T-helper 17 cell (primary cell): ENCODE results near the gene AOC1. TPM values are rescaled to one million over a fixed set of nuclear protein-coding genes. Genes with fewer than 3 reads are reported as not detected.

Source experiments
- ATAC-seq: fragments of 150-1000 bp; cut with Tn5 transposase; 2 replicates; pipeline ENCODE4 v1.10.0; 2021; ENCODE audit warnings: mild to moderate bottlenecking, moderate library complexity
- DNase-seq, 3 donors: peaks; one replicate each; pipeline versions ENCODE4 v3.0.0 to v3.0.0-alpha.2; 2020 to 2021
- H3K9me3 ChIP-seq: one replicate; pipeline ENCODE4 v1.7.0; 2013; ENCODE audit warnings: low read length, mild to moderate bottlenecking; ENCODE audit not compliant: control insufficient read depth, poor library complexity, severe bottlenecking
- H3K27ac Mint-ChIP-seq: one replicate; pipeline ENCODE4 v1.8.0; 2022; ENCODE audit warnings: mild to moderate bottlenecking, moderate library complexity, mixed read lengths
- H3K27me3 Mint-ChIP-seq: one replicate; pipeline ENCODE4 v1.8.0; 2022; ENCODE audit warnings: mixed read lengths
- H3K36me3 Mint-ChIP-seq: one replicate; pipeline ENCODE4 v1.8.0; 2022; ENCODE audit warnings: low read depth, mixed read lengths
- H3K4me1 Mint-ChIP-seq: one replicate; pipeline ENCODE4 v1.8.0; 2022; ENCODE audit warnings: mild to moderate bottlenecking, mixed read lengths
- H3K4me3 Mint-ChIP-seq: one replicate; pipeline ENCODE4 v1.8.0; 2022; ENCODE audit warnings: mild to moderate bottlenecking, moderate library complexity, mixed read lengths
- total RNA-seq, 4 donors: library from RNA in 2 of 4; stranded (reverse) in 2 of 4; gene quantifications; one replicate each; pipeline ENCODE4 v1.2.3 and lab custom pipeline; 2022 to 2026

AOC1 gene
- total RNA-seq, 2 donors from 2014 or later = not detected

DNA sequence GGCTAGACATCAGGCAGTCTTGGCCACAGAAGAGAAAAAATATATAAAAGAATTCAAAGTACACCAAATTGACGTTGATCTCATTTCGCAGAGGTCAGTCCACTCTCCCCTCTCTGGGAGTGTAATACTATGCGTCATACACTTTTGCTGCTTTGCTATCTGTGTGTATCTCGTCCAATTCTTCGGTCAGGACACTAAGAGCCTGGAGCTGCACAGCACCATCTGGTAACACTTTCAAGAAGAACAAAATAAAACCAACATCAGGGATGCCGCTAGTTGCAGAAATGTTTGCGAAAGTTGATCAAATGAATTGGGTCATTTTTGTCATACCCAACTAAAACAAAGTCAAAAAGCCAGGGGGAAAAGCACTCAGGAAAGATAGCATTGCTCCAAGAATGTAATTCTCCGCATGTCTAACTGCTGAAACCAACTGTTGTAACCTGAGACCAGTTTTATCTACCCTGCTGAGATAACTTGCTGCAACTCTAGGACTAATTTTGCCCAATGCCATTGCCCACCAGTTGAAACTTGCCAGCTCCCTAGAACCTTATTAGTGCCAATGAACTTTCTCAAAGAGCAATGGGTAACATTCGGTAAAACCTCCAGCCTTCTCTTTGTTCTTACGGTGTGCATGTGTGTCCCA, 28.7 kb upstream of the AOC1 start:
- H3K36me3 Mint-ChIP-seq = no peaks in the 10 kb centered on the region
- H3K9me3 ChIP-seq = no peaks in the 10 kb centered on the region
- DNase-seq (no peak), ATAC-seq (no peak)
- no peak overlapping the region for H3K4me3 Mint-ChIP-seq
- H3K4me1 Mint-ChIP-seq = peaks cover 6% of the 10 kb centered on the region
- H3K27ac Mint-ChIP-seq = no peak overlapping the region
- peaks cover 16% of the 10 kb centered on the region for H3K27me3 Mint-ChIP-seq

DNA sequence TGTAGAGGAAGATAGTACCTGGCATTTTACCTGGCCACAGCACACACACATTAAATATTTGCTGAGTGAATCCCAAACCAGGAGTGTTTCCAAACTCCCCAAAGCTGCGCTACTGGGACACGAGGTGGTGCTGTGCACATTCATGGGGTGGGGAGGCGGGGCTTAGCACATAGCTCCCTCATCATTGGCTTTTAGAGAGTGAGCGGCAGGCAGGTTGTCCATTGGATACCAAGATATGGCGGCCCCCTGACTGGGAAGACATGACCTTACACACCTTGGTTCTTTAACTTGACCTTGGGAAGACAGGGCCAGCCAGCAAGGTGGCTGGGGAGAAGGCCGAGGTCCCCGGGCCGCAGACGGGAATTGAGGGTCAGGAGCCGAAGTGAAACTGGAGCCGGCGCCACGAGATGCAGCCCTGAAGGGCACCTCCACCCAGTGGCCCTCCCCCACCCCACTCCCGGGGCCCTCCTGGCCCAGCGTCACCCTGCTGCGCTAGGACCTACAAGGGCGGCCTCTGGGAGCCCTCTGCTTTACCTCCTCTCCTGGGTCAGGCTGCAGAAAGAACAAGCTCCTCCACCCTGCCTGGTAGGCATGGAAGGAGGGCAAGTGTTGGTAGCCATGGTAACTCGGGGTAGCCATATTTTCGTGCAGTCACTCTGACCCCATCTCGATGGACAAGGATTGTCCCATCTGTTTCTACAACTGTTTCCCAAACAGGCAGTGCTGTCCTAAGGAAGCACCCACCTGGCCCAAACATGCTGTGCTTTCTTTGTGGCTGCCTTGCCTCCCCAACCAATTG, 27.7 kb upstream of the AOC1 start:
- ATAC-seq = no peak
- Mint-ChIP-seq H3K36me3 (peaks cover 2% of the 10 kb centered on the region), H3K27ac (no peak overlapping the region)

DNA sequence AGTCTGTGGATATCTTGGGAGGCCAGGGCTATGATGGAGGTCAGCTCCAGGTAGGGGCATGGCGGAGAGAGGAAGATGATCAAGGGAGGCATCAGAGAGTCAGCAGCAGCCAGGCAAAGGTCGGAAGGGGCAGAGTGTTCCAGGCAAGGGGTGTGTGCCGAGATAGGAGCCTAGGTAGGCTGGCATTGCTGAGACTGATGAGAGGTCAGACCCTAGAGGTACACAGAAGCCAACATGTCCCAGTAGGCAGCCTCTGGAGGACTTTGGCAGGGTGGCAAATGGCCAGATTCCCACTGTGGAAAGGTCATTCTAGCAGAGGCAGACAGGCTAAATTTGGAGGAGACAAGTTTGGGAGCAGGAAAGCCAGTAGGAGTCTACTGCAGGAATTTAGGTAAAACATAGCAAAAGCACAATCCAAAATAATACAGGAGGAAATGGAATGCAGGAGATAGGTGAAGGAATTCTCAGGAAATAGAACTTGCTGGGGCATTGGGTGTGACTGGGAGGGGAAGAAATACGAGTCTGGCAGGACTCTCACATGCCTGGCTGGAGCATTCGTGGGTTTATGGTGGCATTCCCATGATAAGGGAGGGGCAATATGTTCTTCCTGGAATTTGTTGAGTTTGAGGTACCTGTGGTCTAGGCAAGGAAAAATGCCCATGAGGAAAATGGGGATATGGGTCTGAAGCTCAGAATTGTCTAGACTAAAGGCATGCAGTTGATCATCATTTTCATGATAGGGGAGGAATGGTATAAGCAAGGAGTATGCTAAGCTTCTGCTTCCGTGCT, 26.1 kb upstream of the AOC1 start:
- H3K4me1 Mint-ChIP-seq = peaks cover 9% of the 10 kb centered on the region
- peak overlapping the region; percentile 19 for H3K27ac Mint-ChIP-seq
- H3K27me3 Mint-ChIP-seq = peaks cover 43% of the 10 kb centered on the region
- H3K9me3 ChIP-seq = no peaks in the 10 kb centered on the region
- no peak overlapping the region for H3K4me3 Mint-ChIP-seq
- DNase-seq (no peak), ATAC-seq (no peak)
- H3K36me3 Mint-ChIP-seq = peaks cover 6% of the 10 kb centered on the region

More for the DNA sequence above, 27.7 kb upstream of the AOC1 start:
- no peak for DNase-seq
- Mint-ChIP-seq H3K4me1 (peaks cover 6% of the 10 kb centered on the region), H3K4me3 (no peak overlapping the region), H3K27me3 (peaks cover 26% of the 10 kb centered on the region)
- no peaks in the 10 kb centered on the region for H3K9me3 ChIP-seq

DNA sequence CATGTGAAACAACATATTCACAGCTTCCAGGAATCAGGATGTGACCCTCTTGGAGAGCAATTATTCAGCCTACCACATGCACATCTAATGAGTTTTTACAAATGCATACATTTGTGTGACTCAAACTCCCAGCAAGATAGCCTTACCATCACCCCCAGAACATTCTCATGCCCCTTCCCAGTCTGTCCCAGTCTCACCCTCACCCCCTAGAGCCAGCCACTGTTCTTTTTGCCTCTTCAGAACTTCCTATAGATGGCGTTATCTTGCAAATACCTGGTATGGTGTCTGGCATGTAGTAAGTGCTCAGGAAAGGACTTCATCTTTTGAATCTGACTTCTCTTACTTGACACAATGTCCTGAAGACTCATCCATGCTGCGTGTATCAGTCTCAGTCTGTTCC, 23.9 kb upstream of the AOC1 start:
- H3K9me3 ChIP-seq = no peaks in the 10 kb centered on the region
- ATAC-seq = no peak
- H3K27ac Mint-ChIP-seq = no peak overlapping the region
- peaks cover 50% of the 10 kb centered on the region for H3K27me3 Mint-ChIP-seq
- DNase-seq = no peak
- peaks cover 9% of the 10 kb centered on the region for H3K4me1 Mint-ChIP-seq
- peaks cover 6% of the 10 kb centered on the region for H3K36me3 Mint-ChIP-seq
- H3K4me3 Mint-ChIP-seq = no peak overlapping the region

DNA sequence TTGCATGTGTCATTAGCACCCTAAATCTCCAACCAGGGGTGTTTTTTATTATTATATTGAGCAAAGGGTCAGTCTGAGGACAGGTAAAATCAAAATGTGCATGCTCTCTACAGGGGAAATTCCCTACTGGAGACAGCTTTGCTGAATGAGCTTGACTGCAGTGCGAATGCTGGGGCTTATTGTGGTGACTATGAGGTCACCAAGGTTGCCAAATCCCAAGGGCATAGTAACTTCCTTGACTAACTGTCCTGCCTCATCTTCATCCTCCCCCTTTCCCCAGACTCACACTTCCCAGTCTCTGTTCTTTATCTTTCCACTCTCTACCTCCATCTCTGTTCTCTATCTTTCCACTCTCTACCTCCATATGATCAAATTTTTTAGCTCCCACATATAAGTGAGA, 22.9 kb upstream of the AOC1 start:
- ATAC-seq (no peak), DNase-seq (no peak)
- no peak overlapping the region for H3K4me3 Mint-ChIP-seq
- no peaks in the 10 kb centered on the region for H3K9me3 ChIP-seq
- peaks cover 58% of the 10 kb centered on the region for H3K27me3 Mint-ChIP-seq
- peaks cover 9% of the 10 kb centered on the region for H3K4me1 Mint-ChIP-seq
- H3K27ac Mint-ChIP-seq = no peak overlapping the region
- H3K36me3 Mint-ChIP-seq = peaks cover 6% of the 10 kb centered on the region

DNA sequence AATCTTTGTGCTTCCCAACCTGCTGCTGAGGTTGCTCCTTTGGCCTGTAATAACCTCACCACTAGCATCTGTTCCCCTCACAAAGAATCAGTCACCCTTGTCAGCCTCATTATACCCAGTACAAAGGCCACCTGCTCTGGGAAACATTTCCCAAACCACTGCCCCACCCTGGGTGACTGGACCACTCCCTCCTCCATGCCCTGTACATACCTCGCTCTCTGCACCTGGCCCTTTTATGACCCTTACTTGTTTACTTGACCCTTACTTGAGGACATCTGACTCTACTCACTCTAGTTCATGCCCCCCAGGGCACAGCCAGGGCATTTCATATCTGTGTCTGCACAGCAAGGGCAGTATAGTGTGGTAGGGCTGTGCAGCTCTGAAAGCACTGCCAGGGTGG, 21.4 kb upstream of the AOC1 start:
- H3K4me3 Mint-ChIP-seq = no peak overlapping the region
- peaks cover 61% of the 10 kb centered on the region for H3K27me3 Mint-ChIP-seq
- H3K9me3 ChIP-seq = no peaks in the 10 kb centered on the region
- H3K36me3 Mint-ChIP-seq = peaks cover 6% of the 10 kb centered on the region
- no peak overlapping the region for H3K27ac Mint-ChIP-seq
- ATAC-seq (no peak), DNase-seq (no peak)
- peaks cover 9% of the 10 kb centered on the region for H3K4me1 Mint-ChIP-seq

DNA sequence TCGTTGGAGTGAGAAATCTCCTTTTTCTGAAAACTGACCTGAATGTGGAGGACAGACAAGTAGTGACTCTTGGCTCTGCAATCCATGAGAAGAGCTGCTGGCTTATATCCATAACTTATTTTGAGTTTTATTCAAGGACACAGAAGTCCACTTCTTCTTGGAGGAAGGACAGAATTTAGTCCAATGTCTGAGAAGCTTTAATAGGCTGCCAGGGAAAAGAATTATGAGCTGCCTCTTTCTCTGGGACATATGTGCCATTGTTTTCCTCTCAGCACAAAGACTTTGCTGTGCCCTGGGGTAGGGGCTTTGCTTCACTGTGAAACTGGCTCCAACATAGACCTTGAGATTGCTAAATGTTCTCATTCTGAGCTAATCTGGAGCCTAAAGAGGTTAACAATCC, 20.5 kb upstream of the AOC1 start:
- peaks cover 53% of the 10 kb centered on the region for H3K27me3 Mint-ChIP-seq
- no peak for DNase-seq
- ATAC-seq = no peak
- H3K4me3 Mint-ChIP-seq = no peak overlapping the region
- H3K9me3 ChIP-seq = no peaks in the 10 kb centered on the region
- peaks cover 6% of the 10 kb centered on the region for H3K36me3 Mint-ChIP-seq
- H3K27ac Mint-ChIP-seq = no peak overlapping the region
- peaks cover 4% of the 10 kb centered on the region for H3K4me1 Mint-ChIP-seq

DNA sequence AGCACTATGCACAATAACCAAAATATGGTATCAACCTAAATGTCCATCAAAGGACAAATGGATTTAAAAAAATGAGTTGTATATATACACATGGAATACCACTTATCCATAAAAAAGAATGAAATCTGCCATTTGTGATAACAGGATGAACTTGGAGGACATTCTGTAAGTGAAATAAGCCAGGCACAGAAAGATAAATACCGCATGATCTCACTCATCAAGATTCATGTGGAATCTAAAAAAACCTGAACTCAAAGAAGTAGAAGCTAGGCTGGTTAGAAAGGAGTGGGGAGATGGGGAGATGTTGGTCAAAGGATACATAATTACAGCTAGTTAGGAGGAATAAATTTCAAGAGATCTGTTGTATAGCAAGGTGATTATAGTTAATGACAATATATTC, 17.3 kb upstream of the AOC1 start:
- ATAC-seq (no peak), DNase-seq (no peak)
- H3K36me3 Mint-ChIP-seq = peaks cover 2% of the 10 kb centered on the region
- H3K4me3 Mint-ChIP-seq = no peak overlapping the region
- peaks cover 2% of the 10 kb centered on the region for H3K4me1 Mint-ChIP-seq
- no peak overlapping the region for H3K27ac Mint-ChIP-seq
- peaks cover 46% of the 10 kb centered on the region for H3K27me3 Mint-ChIP-seq
- H3K9me3 ChIP-seq = no peaks in the 10 kb centered on the region

DNA sequence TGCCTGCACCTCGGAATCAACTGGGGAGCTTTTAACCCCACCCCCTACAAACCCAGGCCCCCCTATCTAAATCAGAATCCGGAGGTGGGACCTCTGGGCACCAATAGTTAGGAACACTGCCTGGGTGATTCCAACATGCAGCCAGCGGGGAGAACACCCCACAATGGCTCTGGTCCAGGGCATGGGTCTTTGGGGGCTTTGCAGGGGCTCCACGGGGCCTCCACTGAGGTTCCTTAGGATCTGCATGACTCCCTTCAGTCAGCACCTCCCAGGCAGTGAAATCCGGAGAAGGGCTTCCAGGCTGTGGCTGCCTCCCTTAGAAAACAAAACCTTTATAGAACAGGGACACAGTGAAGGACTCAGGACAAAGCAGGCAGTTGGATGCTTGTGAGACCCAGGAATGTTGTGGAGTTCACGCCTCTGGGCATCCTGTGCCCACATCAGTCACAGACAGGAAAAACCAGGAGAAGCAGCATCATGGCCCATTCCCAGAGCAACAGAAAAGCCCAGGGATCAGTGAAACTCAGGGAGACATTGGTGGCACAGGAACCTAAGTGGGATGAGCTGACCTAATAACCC, 16.5 kb upstream of the AOC1 start:
- Mint-ChIP-seq H3K36me3 (no peaks in the 10 kb centered on the region), H3K27me3 (peaks cover 41% of the 10 kb centered on the region), H3K27ac (no peak overlapping the region), H3K4me3 (no peak overlapping the region), H3K4me1 (no peaks in the 10 kb centered on the region)
- no peak for DNase-seq
- no peak for ATAC-seq
- no peaks in the 10 kb centered on the region for H3K9me3 ChIP-seq

DNA sequence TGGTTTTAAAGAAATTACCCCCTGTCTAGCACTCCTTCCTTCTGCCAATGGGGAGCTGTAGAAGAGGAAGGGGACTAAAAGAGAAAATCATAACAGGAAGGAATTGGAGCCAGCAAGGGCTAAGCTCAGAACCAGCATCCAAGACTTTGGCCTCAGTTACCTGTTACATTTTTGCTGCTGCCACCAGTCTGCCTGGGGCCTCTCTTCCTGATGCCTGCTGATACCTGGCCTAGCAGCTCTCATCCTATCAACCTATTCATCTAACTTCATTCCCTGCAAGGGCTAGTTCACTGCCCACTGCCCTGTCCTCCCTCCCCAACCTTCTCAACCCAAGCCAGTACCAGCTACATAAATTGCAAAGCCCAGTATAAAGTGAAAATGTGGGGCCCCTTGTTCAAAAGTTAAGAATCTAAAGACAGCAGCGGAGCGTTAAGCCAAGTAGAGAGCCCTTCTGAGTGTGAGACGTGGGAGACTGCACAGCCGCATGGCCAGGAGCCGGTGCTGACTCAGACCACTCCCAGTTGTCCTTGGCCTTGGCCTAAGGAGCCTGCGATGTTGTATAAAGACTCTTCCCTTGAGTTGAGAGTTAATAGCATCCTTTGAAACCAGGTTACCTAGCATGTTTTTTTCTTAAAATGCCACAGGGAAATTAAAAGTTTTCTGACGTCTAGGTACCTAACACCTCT, 13.2 kb upstream of the AOC1 start:
- Mint-ChIP-seq H3K4me1 (no peaks in the 10 kb centered on the region), H3K27ac (no peak overlapping the region), H3K27me3 (peaks cover 27% of the 10 kb centered on the region), H3K4me3 (no peak overlapping the region), H3K36me3 (no peaks in the 10 kb centered on the region)
- ATAC-seq (no peak), DNase-seq (no peak)
- H3K9me3 ChIP-seq = no peaks in the 10 kb centered on the region

DNA sequence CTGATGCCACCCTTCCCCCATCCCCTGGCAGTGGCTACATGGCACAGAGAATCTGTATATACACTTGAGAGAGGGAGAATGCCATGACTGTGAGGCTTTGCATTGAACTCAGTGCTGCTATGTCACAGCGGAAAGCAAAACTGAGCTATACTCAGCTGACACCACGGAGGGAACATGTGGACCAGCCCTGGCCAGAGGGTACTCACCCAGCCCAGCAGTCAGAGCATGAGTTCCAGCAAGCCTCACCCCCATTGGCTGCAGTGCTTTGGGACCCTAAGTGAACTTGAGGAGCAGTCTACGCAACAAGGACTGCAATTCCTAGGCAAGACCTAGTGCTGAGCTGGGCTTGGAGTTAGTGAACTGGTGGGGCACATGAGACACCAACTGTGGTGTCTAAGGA, 10.3 kb upstream of the AOC1 start:
- no peak overlapping the region for H3K27ac Mint-ChIP-seq
- H3K4me3 Mint-ChIP-seq = no peak overlapping the region
- H3K36me3 Mint-ChIP-seq = no peaks in the 10 kb centered on the region
- no peaks in the 10 kb centered on the region for H3K9me3 ChIP-seq
- peaks cover 4% of the 10 kb centered on the region for H3K4me1 Mint-ChIP-seq
- DNase-seq (no peak), ATAC-seq (no peak)
- H3K27me3 Mint-ChIP-seq = peaks cover 24% of the 10 kb centered on the region

DNA sequence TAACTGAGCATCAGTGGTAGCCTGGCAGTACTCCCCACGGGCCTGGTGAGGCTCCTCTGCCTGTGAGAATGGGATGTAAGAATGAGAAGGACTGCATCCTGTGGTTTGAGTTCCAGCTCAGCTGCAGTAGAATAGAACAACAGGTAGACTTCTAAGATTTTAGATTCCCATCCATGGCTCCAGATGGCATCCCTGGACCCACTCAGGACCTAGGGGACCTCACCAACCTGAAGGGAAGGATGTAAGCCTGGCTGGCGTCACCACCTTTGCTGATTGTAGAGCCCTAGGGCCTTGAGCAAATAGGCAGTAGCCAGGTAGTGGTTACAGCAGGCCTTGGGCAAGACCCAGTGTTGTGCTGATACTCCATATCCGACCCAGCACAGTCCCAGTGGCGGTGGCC, 9.6 kb upstream of the AOC1 start:
- Mint-ChIP-seq H3K4me1 (peaks cover 4% of the 10 kb centered on the region), H3K36me3 (no peaks in the 10 kb centered on the region), H3K27me3 (peaks cover 24% of the 10 kb centered on the region), H3K4me3 (no peak overlapping the region), H3K27ac (no peak overlapping the region)
- DNase-seq (no peak), ATAC-seq (no peak)
- H3K9me3 ChIP-seq = no peaks in the 10 kb centered on the region

DNA sequence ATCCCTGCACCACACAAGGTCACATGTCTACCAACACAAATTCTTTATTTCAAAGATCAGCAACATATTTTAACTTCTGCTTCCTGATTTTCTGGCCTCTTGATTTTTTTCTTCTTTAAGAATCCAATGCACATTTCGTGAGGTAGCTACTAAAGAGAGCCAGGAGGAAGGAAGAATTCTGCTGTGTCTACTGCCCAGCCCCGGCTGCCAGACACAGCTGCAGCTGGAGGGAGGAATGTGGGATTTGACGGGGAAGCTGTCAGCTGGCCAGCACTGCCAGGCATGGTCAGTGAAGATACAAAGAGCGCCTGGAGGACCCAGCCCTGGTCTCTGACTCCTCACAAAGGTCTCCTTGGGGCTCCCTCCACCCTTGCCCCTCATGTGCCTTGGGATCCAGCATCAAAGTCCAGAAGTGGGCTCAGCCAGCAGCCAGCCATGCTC, 6.9 kb upstream of the AOC1 start:
- peaks cover 4% of the 10 kb centered on the region for H3K4me1 Mint-ChIP-seq
- no peak overlapping the region for H3K4me3 Mint-ChIP-seq
- no peak for DNase-seq
- peaks cover 24% of the 10 kb centered on the region for H3K27me3 Mint-ChIP-seq
- ATAC-seq = no peak
- H3K27ac Mint-ChIP-seq = no peak overlapping the region
- peaks cover 4% of the 10 kb centered on the region for H3K36me3 Mint-ChIP-seq
- H3K9me3 ChIP-seq = no peaks in the 10 kb centered on the region
